Measurements from ENCODE around the gene PIGQ. TPM values are rescaled to one million over a fixed set of nuclear protein-coding genes. Genes with fewer than 3 reads are reported as not detected.

Gene PIGQ
- total RNA-seq, 1 donor from 2014 or later = 25.4 TPM

DNA sequence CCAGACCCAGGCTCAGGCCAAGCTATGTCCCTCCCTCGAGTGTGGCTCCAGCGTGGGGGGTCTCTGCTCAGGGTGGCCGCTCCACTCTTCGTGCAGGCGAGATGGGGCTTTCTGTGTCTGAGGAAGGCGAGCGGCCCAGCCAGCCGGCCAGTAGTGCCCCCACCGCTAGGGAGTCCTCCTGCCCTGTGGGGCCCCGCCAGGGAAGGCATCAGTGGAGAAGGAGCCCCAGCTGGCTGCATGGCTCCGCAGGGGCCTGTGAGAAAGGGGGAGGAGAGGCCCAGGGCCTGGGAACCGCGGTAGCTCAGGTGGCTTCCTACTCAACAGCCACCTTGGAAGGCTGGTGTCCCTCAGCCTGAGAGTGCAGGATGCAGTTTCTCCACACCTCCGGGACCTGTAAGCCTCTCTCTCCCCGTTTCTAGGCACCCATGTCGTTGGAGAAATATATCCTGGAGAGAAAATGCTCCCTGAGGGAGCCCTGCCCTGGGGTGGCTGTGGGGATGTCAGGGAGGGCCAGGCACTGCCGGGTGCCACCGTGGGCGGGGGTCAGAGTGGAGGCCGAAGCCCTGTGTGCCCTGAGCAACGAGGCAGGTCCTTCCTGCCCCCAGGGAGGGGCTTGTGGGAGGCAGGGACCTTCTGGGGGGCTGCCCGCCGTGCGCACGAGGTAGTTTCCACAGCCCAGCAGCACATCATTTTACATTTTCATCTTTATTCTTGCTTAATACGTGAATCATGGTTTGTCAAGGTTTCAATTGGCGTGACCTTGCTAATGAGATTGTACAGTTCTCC is 3.3 kb downstream of the PIGQ start:
- DNase-seq = no peak

DNA sequence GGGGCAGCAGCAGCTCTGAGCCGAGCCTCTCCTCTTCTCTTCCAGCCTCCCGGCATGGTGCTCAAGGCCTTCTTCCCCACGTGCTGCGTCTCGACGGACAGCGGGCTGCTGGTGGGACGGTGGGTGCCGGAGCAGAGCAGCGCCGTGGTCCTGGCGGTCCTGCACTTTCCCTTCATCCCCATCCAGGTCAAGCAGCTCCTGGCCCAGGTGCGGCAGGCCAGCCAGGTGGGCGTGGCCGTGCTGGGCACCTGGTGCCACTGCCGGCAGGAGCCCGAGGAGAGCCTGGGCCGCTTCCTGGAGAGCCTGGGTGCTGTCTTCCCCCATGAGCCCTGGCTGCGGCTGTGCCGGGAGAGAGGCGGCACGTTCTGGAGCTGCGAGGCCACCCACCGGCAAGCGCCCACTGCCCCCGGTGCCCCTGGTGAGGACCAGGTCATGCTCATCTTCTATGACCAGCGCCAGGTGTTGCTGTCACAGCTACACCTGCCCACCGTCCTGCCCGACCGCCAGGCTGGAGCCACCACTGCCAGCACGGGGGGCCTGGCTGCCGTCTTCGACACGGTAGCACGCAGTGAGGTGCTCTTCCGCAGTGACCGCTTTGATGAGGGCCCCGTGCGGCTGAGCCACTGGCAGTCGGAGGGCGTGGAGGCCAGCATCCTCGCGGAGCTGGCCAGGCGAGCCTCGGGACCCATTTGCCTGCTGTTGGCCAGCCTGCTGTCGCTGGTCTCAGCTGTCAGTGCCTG is 4.4 kb downstream of the PIGQ start:
- DNase-seq = no peak

DNA sequence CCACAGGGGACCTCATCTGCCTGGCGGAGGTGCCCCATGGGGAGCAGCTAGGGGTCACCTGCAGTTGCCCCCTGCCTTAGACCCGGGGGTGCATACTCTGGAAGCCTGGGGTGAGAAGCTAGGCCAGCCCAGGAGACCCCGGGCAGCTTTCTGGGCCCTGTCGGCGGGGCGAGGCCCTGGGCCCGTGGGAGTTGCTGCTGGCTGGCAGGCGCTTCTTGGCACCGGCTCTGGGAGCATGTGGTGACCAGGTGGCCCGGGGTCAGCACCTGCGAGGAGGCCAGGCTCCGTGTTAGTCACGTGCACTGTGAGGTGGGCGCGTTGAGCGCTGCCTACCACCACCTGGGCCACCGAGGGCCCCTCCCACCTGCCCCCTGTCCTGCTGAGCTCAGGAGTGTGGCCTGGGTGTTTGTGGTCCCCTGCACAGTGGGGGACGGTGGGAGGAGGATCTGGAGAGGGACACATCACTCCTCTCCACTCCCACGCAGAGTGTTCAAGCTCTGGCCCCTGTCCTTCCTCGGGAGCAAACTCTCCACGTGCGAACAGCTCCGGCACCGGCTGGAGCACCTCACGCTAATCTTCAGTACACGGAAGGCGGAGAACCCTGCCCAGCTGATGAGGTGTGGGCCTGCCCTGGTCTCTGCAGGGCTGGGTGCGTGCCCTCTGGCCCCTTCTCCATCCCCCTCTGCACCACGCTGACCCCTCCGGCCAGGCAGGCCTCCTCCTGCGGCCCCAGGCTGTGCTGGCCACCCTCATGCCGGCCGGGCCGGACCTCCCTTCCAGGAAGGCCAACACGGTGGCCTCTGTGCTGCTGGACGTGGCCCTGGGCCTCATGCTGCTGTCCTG is 5.8 kb downstream of the PIGQ start:
- no peak for DNase-seq

DNA sequence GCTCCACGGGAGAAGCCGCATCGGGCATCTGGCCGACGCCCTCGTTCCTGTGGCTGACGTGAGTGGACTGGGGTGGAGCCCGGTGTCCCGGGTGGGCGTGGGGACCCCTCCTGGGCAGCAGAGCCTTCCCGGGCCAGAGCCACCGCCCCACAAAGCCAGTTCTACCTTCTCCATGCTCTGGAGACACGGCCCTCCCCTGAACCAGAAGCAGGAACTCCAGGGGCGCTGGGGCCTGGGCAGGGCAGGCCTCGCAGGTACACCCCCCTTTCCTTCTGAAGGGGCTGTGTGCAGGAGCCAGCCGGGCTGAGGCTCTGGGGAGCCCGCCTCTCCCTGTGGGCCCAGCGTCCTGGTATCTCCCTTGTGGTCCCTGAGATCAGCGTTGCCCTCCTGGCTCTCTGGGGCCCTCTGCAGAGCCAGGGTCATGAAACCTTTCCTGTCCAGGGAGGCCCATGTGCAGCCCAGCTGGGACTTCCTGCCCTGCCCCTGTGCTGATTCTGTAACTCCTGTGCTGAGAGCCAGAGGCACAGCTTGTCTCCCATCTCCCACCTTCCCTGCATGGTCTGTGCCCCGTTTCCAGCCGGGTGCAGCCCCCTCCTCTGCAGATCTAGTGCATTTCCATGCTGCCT is 6.5 kb downstream of the PIGQ start:
- no peak for DNase-seq

DNA sequence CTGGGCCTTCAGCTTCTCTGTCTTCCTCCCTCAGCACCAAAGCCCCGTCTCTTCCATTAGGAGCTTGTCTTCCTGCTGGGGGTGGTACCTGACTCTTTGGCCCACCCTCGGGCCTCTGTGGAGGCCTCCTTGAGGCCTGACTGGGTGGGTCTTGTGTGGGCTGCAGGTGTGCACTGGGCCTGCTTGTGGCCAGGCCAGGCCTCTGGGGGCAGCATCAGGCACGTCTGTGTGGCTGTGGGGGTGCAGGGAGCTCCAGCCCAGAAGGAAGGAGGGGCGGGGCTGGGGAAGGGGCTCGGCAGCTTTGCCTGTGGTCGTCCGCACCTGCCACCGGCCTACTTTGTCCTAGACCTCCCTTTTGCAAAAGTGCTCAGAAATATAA is 7.0 kb downstream of the PIGQ start:
- DNase-seq = no peak

DNA sequence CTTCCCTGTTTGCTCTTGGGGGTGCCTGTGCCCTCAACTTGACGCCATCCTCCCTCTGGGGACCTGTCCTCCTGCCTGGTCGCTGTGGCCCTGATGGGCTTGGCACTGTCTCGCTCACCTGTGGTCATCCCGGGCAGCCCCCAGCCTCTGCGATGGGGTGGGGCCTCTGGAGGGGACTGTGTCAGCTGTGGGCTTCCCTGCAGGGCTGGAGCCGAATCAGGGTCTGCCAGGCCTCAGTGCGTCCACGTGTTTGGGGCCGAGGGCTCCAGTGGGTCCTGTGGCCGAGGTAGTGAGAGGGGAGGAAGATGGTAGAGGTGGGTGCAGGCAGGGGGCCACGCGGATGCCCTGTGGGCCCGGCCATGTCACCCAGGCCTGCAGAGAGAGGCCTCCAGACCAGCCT is 8.0 kb downstream of the PIGQ start:
- no peak for DNase-seq

DNA sequence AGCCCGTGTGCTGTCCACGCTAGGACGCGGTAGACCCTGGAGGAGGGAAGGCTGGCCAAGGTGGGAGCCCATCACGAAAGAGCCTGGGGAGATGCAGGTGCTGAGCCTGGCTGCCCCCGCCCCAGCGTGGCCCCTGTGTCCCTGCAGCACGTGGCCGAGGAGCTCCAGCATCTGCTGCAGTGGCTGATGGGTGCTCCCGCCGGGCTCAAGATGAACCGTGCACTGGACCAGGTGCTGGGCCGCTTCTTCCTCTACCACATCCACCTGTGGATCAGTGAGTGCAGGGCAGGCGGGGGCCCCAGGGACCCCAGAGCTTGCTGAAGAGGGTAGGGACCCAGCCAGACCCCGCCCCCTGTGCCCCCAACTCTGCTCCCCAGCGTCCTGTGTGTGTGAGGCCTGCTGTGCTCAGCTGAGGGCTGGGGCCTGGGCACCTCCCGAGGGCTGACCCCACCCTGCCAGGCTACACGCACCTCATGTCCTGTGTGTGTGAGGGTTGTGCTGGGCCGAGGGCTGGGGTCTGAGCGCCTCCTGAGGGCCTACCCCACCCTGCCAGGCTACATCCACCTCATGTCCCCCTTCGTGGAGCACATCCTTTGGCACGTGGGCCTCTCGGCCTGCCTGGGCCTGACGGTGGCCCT is 8.6 kb downstream of the PIGQ start:
- no peak for DNase-seq

DNA sequence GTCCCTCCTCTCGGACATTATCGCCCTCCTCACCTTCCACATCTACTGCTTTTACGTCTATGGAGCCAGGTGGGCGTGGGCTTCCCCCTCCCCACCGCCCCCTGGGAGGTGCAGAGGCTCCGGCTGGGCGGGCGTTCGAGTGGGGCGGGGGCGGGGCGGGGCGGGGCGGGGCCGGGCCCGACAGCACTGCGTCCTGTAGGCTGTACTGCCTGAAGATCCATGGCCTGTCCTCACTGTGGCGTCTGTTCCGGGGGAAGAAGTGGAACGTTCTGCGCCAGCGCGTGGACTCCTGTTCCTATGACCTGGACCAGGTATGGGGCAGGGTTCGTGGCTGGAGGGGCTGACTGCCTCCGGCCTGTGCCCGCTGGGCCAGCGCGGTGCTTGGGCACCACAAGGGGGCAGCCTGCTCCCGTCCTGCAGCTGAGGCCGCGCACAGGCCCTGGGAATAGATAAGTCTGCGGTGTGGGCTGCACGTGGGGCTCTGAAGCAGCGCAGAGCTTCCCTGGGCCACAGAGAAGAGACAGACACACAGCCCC is 9.2 kb downstream of the PIGQ start:
- DNase-seq = peak; percentile 86

DNA sequence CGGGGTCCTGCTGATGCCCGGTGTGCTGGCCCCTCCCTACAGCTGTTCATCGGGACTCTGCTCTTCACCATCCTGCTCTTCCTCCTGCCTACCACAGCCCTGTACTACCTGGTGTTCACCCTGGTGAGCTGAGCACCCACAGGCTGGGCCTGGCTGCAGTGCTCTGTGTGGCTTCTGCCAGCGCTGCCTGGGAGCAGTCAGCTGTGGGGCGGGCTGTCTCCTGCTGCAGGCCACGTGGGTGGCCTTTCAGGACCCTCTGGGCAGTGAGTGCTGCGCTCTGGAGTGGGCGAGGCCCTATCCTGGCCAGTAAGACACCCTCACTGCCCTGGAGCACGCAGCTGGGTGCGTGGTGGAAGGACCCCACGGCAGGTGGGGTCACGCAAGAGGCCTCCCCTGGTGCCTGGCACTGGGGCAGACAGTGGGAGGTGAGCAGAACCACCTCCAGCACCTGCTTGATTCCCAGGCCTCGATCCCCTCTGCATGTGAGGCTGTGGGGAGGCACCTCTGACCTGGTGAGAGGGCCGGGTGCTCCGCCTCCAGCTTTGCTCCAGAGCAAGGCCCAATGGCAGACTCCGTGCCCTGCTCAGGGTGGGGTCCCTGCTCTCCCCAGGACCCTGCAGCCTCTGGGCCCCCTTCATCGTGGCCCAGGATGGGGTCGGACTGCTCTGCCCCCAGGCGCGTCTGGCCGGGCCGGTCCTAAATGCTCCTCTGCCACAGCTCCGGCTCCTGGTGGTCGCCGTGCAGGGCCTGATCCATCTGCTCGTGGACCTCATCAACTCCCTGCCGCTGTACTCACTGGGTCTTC is 10.6 kb downstream of the PIGQ start:
- no peak for DNase-seq

DNA sequence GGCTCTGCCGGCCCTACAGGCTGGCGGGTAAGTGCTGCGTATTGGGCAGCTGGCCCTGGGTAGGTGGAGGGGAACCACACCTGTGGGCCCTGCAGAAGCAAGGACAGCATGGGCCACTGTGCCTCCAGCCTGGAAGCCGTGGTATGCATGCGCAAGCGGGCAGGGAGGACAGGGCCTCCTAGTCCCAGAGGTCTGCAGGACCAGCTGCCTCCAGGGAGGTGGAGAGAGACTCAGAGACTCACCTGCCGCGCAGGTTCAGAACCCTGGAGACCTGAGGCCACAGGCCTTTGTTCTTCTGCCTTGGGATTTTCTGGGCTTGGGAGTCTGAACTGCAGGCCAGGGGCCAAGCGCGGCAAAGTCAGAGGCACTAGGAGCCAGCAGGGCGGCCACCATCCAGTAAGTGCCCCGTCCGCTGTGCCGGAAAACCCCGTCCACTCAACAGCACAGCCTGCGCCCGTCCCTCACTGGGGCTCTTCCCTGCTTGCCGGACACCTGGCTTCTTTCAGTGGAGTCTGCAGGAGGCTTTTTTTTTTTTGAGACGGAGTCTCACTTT is 11.3 kb downstream of the PIGQ start:
- no peak for DNase-seq

DNA sequence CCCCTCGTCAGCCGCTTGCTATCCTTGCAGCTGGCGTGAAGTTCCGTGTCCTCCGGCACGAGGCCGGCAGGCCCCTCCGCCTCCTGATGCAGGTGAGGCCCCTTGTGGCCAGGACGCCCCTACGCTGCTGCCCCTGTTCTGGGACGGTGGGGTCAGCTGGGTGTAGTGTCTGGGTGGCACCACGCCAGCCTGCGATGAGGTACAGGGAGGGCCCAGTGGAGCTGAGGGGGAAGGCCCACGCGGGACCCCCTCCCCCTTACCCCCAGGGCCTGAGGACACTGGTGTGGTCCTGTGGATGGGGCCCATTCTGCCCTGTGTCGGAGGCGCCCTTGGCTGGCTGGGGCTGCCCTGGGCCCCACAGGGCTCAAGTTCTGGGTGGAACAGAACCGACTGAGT is 12.4 kb downstream of the PIGQ start:
- DNase-seq = no peak

DNA sequence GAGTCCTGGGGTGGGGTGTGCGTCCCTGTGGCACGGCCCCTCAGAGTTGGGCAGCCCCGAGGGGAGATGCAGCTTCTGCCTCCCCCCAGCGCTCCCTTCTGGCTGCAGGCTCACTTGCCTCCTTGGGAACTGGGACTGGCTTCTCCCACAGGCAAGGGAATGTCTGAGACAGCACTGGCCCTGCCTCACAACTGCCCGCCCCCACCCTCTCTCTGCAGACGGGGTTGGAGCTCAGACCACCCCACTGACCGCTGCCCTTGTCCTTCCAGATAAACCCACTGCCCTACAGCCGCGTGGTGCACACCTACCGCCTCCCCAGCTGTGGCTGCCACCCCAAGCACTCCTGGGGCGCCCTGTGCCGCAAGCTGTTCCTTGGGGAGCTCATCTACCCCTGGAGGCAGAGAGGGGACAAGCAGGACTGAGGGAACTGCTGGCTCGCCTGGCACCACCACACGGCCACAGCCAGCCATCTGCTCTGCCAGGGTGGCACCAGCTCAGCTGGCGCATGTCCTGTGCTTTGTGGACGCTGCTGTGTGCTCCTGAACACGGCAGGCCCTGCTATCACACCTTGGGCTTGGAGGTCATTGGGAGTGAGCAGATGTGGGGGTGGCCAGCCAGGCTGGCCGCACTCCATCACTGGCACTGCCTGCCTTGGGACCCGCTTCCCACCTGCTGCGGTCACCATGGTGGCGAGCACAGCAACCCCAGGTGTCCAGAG is 13.0 kb downstream of the PIGQ start:
- DNase-seq = no peak

DNA sequence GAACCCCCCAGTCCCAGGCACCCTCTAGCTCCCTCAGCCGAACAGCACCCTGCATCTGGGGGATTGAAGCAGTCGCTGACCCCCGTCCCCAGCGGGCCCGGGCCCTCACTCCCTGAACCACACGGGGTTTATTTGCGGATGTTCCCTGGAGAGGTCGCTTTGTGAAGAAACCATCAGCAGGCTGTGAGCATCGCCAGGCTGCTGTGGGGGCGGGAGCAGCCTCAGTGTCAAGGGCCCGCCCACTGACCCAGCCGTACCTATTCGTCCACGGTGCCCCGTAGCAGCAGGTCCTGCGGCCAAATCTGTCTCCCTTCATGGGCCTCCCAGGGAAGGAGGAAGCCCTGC is 13.7 kb downstream of the PIGQ start:
- no peak for DNase-seq

DNA sequence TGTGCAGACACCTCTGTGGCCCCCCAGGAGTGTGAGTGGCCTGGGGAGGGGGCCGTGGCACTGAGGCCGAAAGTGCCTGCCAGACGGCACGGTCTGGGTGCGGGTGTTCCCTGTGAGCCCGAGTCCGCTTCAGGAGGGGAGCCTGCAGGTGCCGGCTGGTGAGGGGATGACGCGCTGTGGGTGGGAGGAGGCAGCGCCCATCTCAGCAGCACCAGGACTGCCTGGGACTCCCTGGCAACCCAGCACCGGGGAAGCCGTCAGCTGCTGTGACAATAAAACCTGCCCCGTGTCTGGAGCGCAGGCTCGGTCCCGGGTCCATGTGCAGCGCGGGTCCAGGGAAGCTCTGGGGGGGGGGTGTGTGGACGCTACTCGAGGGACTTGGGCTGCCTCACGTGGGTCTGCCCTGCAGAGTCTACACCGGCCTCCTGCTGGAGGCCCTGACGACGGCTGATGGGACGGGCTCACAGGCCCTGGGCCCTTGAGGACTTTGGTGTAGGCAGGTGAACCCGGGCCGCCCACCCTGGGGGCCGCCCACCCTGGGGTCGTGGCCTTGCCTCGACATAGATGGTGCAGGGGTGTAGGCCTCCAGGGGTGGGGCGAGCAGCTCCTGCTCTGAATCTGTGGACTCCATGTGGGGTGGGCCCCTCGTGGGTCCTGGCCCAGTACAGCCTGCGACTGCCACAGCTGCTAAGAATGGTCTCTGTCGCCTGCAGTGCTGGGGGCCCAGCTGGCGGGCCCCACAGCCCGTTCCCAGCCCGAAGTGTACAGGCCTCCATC is 14.2 kb downstream of the PIGQ start:
- DNase-seq = no peak

DNA sequence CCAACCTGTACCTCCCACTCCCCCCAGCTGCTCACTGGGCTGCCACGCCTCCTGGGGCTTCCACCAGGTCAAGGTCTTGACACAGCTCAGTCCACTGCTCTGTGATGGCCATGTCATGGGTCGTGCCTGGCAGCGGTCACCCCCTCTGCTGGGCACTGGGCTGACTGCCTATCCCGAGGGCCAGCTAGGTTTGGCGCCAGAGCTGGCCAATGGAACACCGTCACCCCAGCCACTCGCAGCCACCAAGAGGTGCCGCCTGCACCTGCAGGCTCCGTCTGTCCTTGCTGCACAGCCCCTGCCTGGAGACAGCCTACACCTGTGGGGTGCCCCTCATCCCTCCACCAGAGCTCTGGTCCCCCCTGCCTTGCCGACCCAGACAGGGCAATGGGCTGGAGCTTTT is 15.6 kb downstream of the PIGQ start:
- no peak for DNase-seq

DNA sequence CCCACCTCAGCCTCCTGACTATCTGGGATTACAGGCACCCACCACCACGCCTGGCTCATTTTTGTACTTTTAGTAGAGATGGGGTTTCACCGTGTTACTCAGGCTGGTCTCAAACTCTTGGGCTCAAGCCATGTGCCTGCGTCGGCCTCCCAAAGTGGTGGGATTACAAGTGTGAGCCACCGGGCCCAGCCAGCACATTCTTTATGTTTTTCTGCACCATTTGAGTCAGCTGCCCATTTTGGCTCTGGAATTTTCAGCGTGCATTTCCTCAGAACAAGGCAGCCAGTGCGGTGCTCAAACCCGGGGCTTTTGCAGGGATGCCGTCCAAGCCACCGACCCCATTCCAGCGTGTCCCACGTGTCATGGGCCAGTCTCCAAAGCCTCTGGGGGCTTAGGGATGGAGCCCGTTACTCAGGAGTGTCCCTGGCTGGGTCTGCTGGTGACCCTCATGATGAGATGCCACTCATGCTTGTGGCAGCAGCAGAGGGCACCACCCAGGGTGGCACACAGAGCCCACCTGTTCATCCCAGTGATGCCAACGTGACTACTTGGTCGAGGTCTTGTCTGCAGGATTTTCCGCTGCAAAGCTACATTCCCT is 16.4 kb downstream of the PIGQ start:
- DNase-seq = no peak

DNA sequence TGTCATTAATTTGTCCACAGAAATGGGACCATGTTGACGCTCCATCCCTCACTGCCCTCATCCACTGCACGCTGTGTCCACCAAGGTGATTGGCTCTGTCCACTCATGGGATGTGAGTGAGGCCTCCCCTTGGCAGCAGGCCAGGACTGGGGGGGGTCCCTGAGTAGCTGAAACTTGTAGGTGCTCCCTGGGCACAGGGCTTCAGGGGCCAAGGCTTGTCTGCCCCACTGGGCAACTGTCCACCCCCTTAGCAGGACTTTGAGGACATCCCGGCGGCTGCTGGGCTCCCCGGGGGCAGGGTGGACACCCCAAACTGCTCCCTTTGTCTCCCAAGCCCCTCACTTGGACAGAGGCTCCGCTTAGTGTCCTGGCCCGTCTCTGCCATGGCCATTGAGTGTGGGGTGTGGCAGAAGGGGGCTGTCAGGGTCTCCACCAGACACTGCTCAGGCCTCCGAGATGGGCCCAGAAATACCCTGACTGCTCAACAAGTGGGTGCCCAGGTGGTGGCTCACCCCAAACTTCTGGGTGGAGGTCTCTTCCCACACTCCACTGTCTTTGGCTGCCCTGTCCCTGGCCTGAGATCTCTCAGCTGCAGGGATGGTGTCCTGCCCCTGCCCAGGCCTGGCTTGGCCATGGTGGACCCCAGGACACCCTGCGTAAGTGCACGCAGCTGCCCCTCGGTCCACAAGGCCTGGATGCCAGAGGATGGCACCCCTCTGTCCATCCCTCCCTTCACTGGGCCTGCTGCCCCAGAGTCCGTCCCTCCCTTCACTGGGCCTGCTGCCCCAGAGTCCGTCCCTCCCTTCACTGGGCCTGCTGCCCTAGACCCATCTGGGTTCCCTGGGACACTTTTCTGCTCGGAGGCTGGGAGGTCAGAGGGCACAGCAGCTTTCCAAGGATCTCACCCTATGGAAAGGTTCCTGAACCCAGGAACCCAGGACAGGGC is 17.1 kb downstream of the PIGQ start:
- no peak for DNase-seq

DNA sequence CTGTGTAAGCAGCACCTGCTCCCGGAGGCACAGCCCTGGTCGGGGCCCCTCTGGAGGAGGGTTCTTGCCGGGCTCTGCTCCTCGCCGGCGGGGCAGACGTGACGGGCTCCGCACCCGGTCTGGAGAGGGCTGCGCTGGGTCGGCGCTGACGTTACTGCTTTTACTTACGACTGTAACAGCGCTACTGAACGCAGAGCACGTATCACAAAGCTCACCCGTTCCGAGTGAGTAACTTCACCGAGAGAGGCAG is 18.8 kb downstream of the PIGQ start:
- DNase-seq = peak; percentile 78

Data from dermis blood vessel endothelial cell (primary cell).